ENCODE measurements around the gene ERGIC1.

The ERGIC1 gene

GRCh38 chr5:172866802-172867748 is 33.0 kb downstream of the ERGIC1 start:
- no peak for DNase-seq

- DNase-seq: no peak
These were observed 33.8 kb downstream of the ERGIC1 start for GRCh38 chr5:172867761-172868435.

GRCh38 chr5:172868436-172868923 is 34.4 kb downstream of the ERGIC1 start:
- DNase-seq: no peak

- DNase-seq: peak; percentile 53
These were observed 35.0 kb downstream of the ERGIC1 start for GRCh38 chr5:172868924-172869591.

- DNase-seq: no peak
These were observed 35.6 kb downstream of the ERGIC1 start for GRCh38 chr5:172869691-172870090.

- DNase-seq: peak; percentile 53
These were observed 36.3 kb downstream of the ERGIC1 start for GRCh38 chr5:172870291-172870714.

- no peak for DNase-seq
These were observed 36.8 kb downstream of the ERGIC1 start for GRCh38 chr5:172870715-172871461.

GRCh38 chr5:172871536-172871935 is 37.5 kb downstream of the ERGIC1 start:
- no peak for DNase-seq

GRCh38 chr5:172871982-172872381 is 37.9 kb downstream of the ERGIC1 start:
- no peak for DNase-seq

GRCh38 chr5:172872997-172873491 is 39.0 kb downstream of the ERGIC1 start:
- no peak for DNase-seq

- no peak for DNase-seq
These were observed 39.5 kb downstream of the ERGIC1 start for GRCh38 chr5:172873513-172873912.

GRCh38 chr5:172874647-172875504 is 40.8 kb downstream of the ERGIC1 start:
- no peak for DNase-seq

GRCh38 chr5:172875505-172876279 is 41.6 kb downstream of the ERGIC1 start:
- DNase-seq: no peak

GRCh38 chr5:172876578-172876977 is 42.5 kb downstream of the ERGIC1 start:
- DNase-seq: no peak

- no peak for DNase-seq
These were observed 43.6 kb downstream of the ERGIC1 start for GRCh38 chr5:172877466-172878260.

- DNase-seq: no peak
These were observed 44.5 kb downstream of the ERGIC1 start for GRCh38 chr5:172878585-172878932.

GRCh38 chr5:172878933-172879752 is 45.1 kb downstream of the ERGIC1 start:
- no peak for DNase-seq

GRCh38 chr5:172881691-172882370 is 47.8 kb downstream of the ERGIC1 start:
- no peak for DNase-seq

Data from 8988T (cell line).